HepG2 (cell line): ENCODE results near the gene ATP6V0E1. TPM values are rescaled to one million over a fixed set of nuclear protein-coding genes. Genes with fewer than 3 reads are reported as not detected.

ENCODE experiments used
- ADNP ChIP-seq: sonication (generic); formaldehyde crosslinking; IDR thresholded peaks from 2 replicates; pipeline ENCODE4 v1.4.0; 2020; ENCODE audit warnings: missing genetic modification reagents
- AHR ChIP-seq: IDR thresholded peaks from 2 replicates; pipeline ENCODE4 v1.6.1; 2018; ENCODE audit warnings: missing genetic modification reagents, missing compliant biosample characterization
- ARNTL ChIP-seq: sonication (generic); formaldehyde crosslinking; IDR thresholded peaks from 2 replicates; pipeline ENCODE4 v1.4.0; 2020; ENCODE audit warnings: mild to moderate bottlenecking, missing genetic modification reagents
- CENPBD1 ChIP-seq: sonication (generic); formaldehyde crosslinking; IDR thresholded peaks from 2 replicates; pipeline ENCODE4 v1.8.0; 2022; ENCODE audit warnings: missing genetic modification reagents, low read depth, mild to moderate bottlenecking, borderline replicate concordance
- CREM ChIP-seq, 2 experiments: sonication (generic) in 1 of 2; formaldehyde crosslinking in 1 of 2; IDR thresholded peaks; 2 replicates each; pipeline versions ENCODE4 v1.4.0 to v1.6.1; 2016 to 2020; ENCODE audit warnings: antibody characterized with exemption in 1 of 2, mild to moderate bottlenecking in 1 of 2, missing genetic modification reagents in 1 of 2
- FOXM1 ChIP-seq: sonication (generic); formaldehyde crosslinking; IDR thresholded peaks from 2 replicates; pipeline ENCODE4 v1.5.0; 2020; ENCODE audit warnings: missing genetic modification reagents
- GATAD2A ChIP-seq: IDR thresholded peaks from 2 replicates; pipeline ENCODE4 v1.6.1; 2016
- GTF3A ChIP-seq: sonication (generic); formaldehyde crosslinking; conservative IDR thresholded peaks from 2 replicates; pipeline ENCODE4 v1.4.0; 2020; ENCODE audit warnings: mild to moderate bottlenecking, missing genetic modification reagents
- IRX3 ChIP-seq: sonication (generic); formaldehyde crosslinking; IDR thresholded peaks from 2 replicates; pipeline ENCODE4 v1.8.1; 2023; ENCODE audit warnings: mild to moderate bottlenecking, low read depth, missing genetic modification reagents, borderline replicate concordance
- MIER3 ChIP-seq: IDR thresholded peaks from 2 replicates; pipeline ENCODE4 v1.6.1; 2016; ENCODE audit warnings: missing compliant biosample characterization, borderline replicate concordance
- NFE2 ChIP-seq: sonication (generic); formaldehyde crosslinking; IDR thresholded peaks from 2 replicates; pipeline ENCODE4 v1.4.0; 2020; ENCODE audit warnings: missing genetic modification reagents
- NFYB ChIP-seq: sonication (generic); formaldehyde crosslinking; IDR thresholded peaks from 2 replicates; pipeline ENCODE4 v1.4.0; 2020; ENCODE audit warnings: missing genetic modification reagents
- PCBP1 ChIP-seq: fragments of 200-400 bp; formaldehyde crosslinking; IDR thresholded peaks from 2 replicates; pipeline ENCODE4 v1.6.1; 2017; ENCODE audit warnings: mild to moderate bottlenecking, low read depth, low read length, borderline replicate concordance
- RERE ChIP-seq: IDR thresholded peaks from 2 replicates; pipeline ENCODE4 v1.6.1; 2016; ENCODE audit warnings: low read depth, missing genetic modification reagents, missing compliant biosample characterization
- SP4 ChIP-seq: sonication (generic); formaldehyde crosslinking; IDR thresholded peaks from 2 replicates; pipeline ENCODE4 v1.8.1; 2023; ENCODE audit warnings: mild to moderate bottlenecking, missing genetic modification reagents
- TBX2 ChIP-seq: sonication (generic); formaldehyde crosslinking; IDR thresholded peaks from 2 replicates; pipeline ENCODE4 v1.5.0; 2020; ENCODE audit warnings: missing genetic modification reagents, mild to moderate bottlenecking, borderline replicate concordance
- TFDP1 ChIP-seq: IDR thresholded peaks from 2 replicates; pipeline ENCODE4 v1.6.1; 2016; ENCODE audit warnings: missing compliant biosample characterization, missing genetic modification reagents, borderline replicate concordance
- ZBTB20 ChIP-seq: sonication (generic); formaldehyde crosslinking; IDR thresholded peaks from 2 replicates; pipeline ENCODE4 v1.8.1; 2023; ENCODE audit warnings: missing genetic modification reagents, low read depth, mild to moderate bottlenecking, borderline replicate concordance
- ZC3H4 ChIP-seq: sonication (generic); formaldehyde crosslinking; IDR thresholded peaks from 2 replicates; pipeline ENCODE4 v1.4.0; 2020; ENCODE audit warnings: missing genetic modification reagents, borderline replicate concordance
- ZNF430 ChIP-seq: sonication (generic); formaldehyde crosslinking; IDR thresholded peaks from 2 replicates; pipeline ENCODE4 v1.9.0; 2021; ENCODE audit warnings: mild to moderate bottlenecking, missing genetic modification reagents
- ZNF598 ChIP-seq: sonication (generic); formaldehyde crosslinking; IDR thresholded peaks from 2 replicates; pipeline ENCODE4 v1.5.1; 2020; ENCODE audit warnings: mild to moderate bottlenecking, missing genetic modification reagents, borderline replicate concordance
- ZNF614 ChIP-seq: IDR thresholded peaks from 2 replicates; pipeline ENCODE4 v1.6.1; 2018; ENCODE audit warnings: missing biosample characterization, missing genetic modification reagents, inconsistent platforms, borderline replicate concordance
- ZNF737 ChIP-seq: sonication (generic); formaldehyde crosslinking; IDR thresholded peaks from 2 replicates; pipeline ENCODE4 v1.5.0; 2020; ENCODE audit warnings: missing genetic modification reagents, mild to moderate bottlenecking, borderline replicate concordance
- ZSCAN25 ChIP-seq: sonication (generic); formaldehyde crosslinking; IDR thresholded peaks from 2 replicates; pipeline ENCODE4 v1.8.0; 2022; ENCODE audit warnings: mild to moderate bottlenecking, missing genetic modification reagents
- ZSCAN9 ChIP-seq: IDR thresholded peaks from 2 replicates; pipeline ENCODE4 v1.6.1; 2016; ENCODE audit warnings: borderline replicate concordance
- polyA plus RNA-seq, 8 experiments: library from polyadenylated mRNA; depleted of rRNA in 3 of 8; stranded (reverse) in 7 of 8; unstranded in 1 of 8; fragments of >200 nt; fragmentation: Illumina TruSeq in 4 of 8; extraction: Trizol in 4 of 8; gene quantifications; 2 replicates each; pipeline versions ENCODE4 v1.2.1 to v1.2.3, GENCODE V29; 2011 to 2016; ENCODE audit warnings: low read depth in 4 of 8, missing spikeins in 1 of 8, mixed read lengths in 1 of 8; ENCODE audit not compliant: insufficient read depth in 1 of 8
- total RNA-seq, 5 experiments: library from RNA; depleted of rRNA; stranded (reverse); fragments of >200 nt; fragmentation: Illumina TruSeq; extraction: Trizol; gene quantifications; 2 replicates each; pipeline ENCODE4 v1.2.3, GENCODE V29; 2016; ENCODE audit warnings: low read depth in 1 of 5

The ATP6V0E1 gene
- total and polyA plus RNA-seq, 2 of the 13 experiments (the other 11 are each of a cell fraction or from before 2014, with no cell fraction given), result 143 to 215 TPM

- no peak for TF ChIP-seq ADNP (CRISPR knock-in tag)
- TF ChIP-seq GATAD2A, result no peak
- no peak for TF ChIP-seq ZNF737
- TF ChIP-seq ARNTL, result no peak
- TF ChIP-seq ZSCAN9 (CRISPR knock-in tag), result no peak
- 0 out of 2 replicates have a peak, but pooled peaks have one; percentile 51 for TF ChIP-seq IRX3 (CRISPR knock-in tag)
- TF ChIP-seq GTF3A (CRISPR knock-in tag), result no peak
- no peak for TF ChIP-seq CREM (IDR thresholded peaks at IDR 0.05)
- no peak for TF ChIP-seq CREM (CRISPR knock-in tag; IDR thresholded peaks at IDR 0.05)
- no peak for TF ChIP-seq NFYB
- no peak for TF ChIP-seq RERE
- TF ChIP-seq PCBP1, result no peak
- TF ChIP-seq TFDP1 (CRISPR knock-in tag), result no peak
- TF ChIP-seq ZNF614, result no peak
- TF ChIP-seq AHR (CRISPR knock-in tag), result no peak
- TF ChIP-seq CENPBD1 (CRISPR knock-in tag), result no peak
- no peak for TF ChIP-seq ZC3H4 (CRISPR knock-in tag)
- 0 out of 2 replicates have a peak, but pooled peaks have one; percentile 1 for TF ChIP-seq ZNF598 (CRISPR knock-in tag)
- TF ChIP-seq ZNF430 (CRISPR knock-in tag), result no peak
- no peak for TF ChIP-seq TBX2 (CRISPR knock-in tag)
- no peak for TF ChIP-seq MIER3
- TF ChIP-seq NFE2 (CRISPR knock-in tag), result no peak
- no peak for TF ChIP-seq SP4 (CRISPR knock-in tag)
- no peak for TF ChIP-seq ZBTB20 (CRISPR knock-in tag)
- no peak for TF ChIP-seq FOXM1 (CRISPR knock-in tag)
- no peak for TF ChIP-seq ZSCAN25 (CRISPR knock-in tag)
Observed at GRCh38 chr5:172984244-172984953, 828 bp downstream of the ATP6V0E1 start (continued).
